ENCODE results near the gene SLC35A1.

SLC35A1 gene

DNA sequence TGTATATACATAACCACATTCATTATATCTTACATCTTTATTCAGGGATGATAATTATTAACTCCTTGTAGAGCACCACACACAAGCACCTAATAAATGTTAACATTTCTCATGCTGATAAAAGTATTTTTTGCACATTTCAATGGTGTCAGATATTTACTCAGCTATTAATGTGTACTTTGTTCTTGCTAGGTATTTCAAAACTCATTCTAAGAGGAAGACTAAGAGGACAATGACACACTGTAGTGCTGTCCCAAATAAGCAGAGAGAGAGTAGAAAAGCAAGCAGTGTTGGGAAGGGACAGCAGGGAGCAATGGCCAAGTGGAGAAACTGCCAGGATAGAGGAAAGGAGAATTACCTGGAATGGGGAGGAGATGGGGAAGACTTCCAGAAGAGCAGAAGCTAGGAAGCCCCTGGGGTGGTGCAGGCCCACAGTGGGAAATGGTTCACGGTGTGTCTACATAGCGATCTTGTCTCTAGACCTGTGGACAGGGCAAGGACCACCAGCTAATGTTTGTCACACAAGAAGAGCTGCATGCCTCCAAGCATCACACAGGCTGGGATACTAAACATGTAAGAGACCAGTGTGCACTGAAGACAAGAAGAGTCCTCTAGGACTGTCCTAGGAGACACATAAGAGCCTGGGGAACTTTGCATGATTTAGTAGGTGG lies 61.7 kb downstream of the SLC35A1 start:
- no peak for DNase-seq

DNA sequence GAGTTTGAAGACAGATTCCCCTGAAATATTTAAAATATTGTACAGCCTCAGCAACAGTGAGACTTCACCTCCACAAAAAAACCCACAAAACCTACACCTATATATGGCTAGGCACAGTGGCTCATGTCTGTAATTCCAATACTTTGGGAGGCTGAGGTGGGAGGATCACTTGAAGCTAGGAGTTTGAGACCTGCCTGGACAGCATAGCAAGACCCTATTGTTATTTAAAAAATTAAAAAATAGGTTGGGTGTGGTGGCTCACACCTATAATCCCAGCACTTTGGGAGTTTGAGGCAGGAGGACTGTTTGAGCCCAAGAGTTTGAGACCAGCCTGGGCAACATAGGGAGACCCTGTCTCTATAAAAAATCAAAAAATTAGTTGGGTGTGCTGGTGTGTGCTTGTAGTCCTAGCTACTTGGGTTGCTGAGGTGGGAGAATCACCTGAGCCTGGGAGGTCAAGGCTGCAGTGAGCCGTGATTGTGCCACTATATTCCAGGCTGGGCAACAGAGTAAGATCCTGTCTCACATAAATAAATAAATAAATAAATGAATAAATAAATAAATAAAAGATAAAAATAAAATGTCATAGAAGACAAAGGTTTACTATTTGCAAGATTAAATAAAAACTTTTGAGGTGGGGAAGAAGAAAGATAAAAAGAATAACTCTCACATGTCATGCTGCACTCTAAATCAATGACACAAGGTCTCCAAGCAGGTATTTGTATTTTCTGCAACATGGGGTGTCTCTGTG lies 65.9 kb downstream of the SLC35A1 start:
- DNase-seq, result no peak

DNA sequence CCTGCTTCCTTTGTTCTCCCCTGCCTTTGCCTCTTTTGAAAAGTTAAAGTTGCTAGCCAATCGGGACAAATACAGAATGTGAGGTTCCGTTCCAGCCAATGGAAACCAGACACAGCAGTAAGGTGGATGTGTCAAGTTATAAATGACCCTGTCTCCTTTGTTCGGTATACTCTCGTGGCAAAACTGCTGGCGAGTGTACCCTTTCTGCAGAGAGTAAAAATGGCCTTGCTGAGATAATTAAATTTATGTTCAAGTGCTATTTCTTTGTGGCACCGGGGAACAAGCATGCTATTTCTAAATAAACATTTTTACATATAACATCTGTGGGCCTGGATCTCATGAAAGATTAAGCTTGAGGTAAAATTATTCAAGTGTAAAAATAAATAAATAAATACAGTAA lies 66.8 kb downstream of the SLC35A1 start:
- no peak for DNase-seq

GRCh38 chr6:87540539-87540938 lies 67.8 kb downstream of the SLC35A1 start:
- DNase-seq, result no peak

DNA sequence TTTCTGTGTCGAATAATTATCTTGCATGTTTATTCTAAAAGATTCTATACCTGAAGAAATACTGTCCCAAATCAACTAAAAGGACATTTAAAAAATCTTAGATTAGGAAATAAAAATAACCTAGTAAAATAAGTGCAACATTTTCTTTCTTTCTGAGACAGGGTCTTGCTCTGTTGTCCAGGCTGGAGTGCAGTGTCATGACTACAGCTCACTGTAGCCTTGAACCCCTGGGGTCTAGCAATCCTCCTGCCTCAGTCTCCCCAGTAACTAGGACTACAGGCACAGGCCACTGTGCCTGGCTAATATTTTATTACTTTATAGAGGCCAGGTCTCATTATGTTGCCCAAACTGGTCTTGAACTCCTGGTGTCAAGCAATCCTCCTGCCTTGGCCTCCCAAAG lies 68.3 kb downstream of the SLC35A1 start:
- DNase-seq, result no peak

GRCh38 chr6:87541744-87542143 lies 69.0 kb downstream of the SLC35A1 start:
- no peak for DNase-seq

GRCh38 chr6:87543696-87544473 lies 71.1 kb downstream of the SLC35A1 start:
- DNase-seq, result no peak

DNA sequence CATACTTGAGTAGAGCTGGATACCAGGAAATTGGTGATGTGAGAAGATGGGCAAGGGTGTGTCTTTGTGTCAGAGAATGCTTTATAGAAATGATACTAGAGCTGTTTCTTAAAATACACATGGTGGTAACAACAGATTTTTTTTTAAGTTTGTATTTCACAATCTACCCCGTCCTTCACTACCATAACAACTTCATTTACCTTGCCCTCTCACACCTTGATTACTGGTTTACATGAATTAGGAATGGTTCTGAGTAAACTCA lies 71.6 kb downstream of the SLC35A1 start:
- DNase-seq, result no peak

DNA sequence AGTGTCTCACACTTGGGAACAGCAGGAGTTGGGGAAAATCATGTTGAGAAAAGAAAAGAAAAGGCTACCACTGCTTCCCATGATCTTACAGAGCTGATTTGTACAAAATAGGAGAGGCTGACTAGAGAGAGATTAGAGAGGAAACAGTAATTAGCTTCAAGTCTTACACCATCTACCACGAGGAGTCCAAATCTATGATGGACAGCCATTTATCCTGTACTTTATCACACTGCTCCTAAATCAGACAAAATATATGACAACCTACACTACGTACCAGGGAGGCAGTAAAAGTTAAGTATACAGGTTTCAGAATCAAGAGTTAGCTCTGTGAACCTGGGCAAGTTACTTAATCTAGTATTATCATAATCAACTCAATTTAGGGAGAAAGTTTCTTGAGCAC lies 79.0 kb downstream of the SLC35A1 start:
- DNase-seq, result no peak

DNA sequence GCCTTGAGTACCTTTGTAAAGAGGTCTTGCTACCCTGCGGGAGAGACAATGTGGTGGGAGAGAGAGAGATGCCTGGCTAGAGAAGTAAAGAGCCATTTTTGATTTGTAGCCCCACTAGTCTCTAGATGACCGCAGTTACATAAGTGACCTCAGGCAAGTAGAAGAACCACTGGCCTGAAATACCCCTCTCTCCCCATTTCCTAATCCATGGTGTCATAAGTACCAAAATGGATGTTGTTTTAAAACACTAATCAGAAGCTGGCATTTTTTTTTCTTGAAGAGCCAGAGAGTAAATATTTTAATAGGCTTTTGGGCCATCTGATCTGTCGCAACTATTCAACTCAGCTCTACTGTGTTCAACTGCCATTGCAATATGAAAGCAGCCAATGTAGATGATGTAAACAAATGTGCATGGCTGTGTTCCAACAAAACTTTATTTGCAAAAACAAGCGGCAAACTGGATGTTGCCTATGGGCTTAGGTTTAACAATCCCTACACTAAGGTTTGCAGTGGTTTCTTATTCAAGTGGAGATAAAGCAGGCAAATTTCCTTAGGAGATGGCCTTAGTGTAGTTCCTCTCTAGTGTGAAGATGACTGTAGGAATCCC lies 80.5 kb downstream of the SLC35A1 start:
- no peak for DNase-seq

DNA sequence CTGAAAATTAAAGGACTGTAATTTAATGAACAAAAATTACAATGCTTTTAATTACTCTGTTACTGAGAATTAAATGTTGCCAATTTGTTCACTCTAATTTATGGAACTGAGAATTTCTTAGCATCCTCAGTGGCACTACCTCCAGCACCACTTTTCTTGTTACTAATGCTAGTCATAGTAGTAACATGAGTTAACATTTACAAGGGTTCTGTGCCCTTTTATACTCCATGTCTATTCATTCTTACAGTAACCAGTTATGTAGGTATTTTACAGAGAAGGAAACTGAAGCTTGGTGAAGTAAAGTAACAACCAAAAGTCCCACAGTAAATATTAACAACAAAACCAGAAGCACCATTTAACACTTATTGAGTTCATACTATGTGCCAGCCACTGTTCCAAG lies 82.7 kb downstream of the SLC35A1 start:
- no peak for DNase-seq

DNA sequence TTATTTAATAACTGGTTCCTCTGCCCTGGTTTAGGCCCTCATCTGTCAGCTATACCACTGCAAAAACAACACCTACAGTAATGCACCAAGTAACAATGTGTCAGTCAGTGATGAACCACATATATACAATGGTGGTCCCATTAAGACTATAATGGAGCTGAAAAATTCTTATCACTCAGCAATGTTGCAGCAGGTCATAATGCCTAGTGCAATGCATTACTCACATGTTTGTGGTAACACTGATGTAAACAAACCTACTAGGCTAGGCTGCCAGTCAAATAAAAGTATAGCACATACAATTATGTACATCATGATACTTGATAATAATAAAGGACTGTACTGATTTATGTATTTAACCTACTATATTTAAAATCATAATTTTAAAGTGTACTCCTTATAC lies 85.7 kb downstream of the SLC35A1 start:
- no peak for DNase-seq

GRCh38 chr6:87561017-87561416 lies 88.2 kb downstream of the SLC35A1 start:
- no peak for DNase-seq
